ENCODE measurements around the gene CALN1.

- no peak for TF ChIP-seq CTCF (IDR thresholded peaks at IDR 0.05)
- no peak for TF ChIP-seq POLR2A (IDR thresholded peaks at IDR 0.05)
These were observed 423.9 kb downstream of the CALN1 start for GRCh38 chr7:71988201-71988600.
